ENCODE results near the gene DPP6. TPM values are rescaled to one million over a fixed set of nuclear protein-coding genes. Genes with fewer than 3 reads are reported as not detected.

Gene DPP6
- total RNA-seq, 4 donors from 2014 or later = 0.30 to 11.8 (median 10.7) TPM

GRCh38 chr7:154598396-154598795, 546.2 kb downstream of the DPP6 start:
- Histone ChIP-seq H3K36me3 (no peaks in the 10 kb centered on the region), H3K4me3 (no peak overlapping the region), H3K27ac (no peak overlapping the region), H3K4me1 (no peaks in the 10 kb centered on the region), H3K9me3 (no peaks in the 10 kb centered on the region), H3K27me3 (no peaks in the 10 kb centered on the region)
- TF ChIP-seq POLR2AphosphoS5 (IDR thresholded peaks at IDR 0.05) (no peak), CTCF (IDR thresholded peaks at IDR 0.05) (no peak), POLR2A (IDR thresholded peaks at IDR 0.05) (no peak), EP300 (IDR thresholded peaks at IDR 0.05) (no peak)
- no peak for DNase-seq (ENCODE audit: low spot score in 2 of 2)
- WGBS = 53% methylated on average over 4 of the region's 4 CpGs

GRCh38 chr7:154598864-154599263, 546.7 kb downstream of the DPP6 start:
- H3K27me3 ChIP-seq = no peaks in the 10 kb centered on the region
- no peak overlapping the region for H3K4me3 ChIP-seq
- no peak for TF ChIP-seq POLR2AphosphoS5 (IDR thresholded peaks at IDR 0.05)
- no peak for TF ChIP-seq CTCF (IDR thresholded peaks at IDR 0.05)
- no peak for TF ChIP-seq POLR2A (IDR thresholded peaks at IDR 0.05)
- no peak for DNase-seq (ENCODE audit: low spot score in 2 of 2)
- no peaks in the 10 kb centered on the region for H3K9me3 ChIP-seq
- H3K4me1 ChIP-seq = no peaks in the 10 kb centered on the region
- no peaks in the 10 kb centered on the region for H3K36me3 ChIP-seq
- 95% methylated on average over 3 of the region's 3 CpGs for WGBS
- no peak overlapping the region for H3K27ac ChIP-seq

- no peaks in the 10 kb centered on the region for H3K36me3 ChIP-seq
- 56% methylated on average over 3 of the region's 3 CpGs for WGBS
- H3K4me3 ChIP-seq = no peak overlapping the region
- TF ChIP-seq POLR2A (IDR thresholded peaks at IDR 0.05) (no peak), POLR2AphosphoS5 (IDR thresholded peaks at IDR 0.05) (no peak), EP300 (IDR thresholded peaks at IDR 0.05) (no peak), CTCF (IDR thresholded peaks at IDR 0.05) (no peak)
- H3K4me1 ChIP-seq = no peaks in the 10 kb centered on the region
- no peaks in the 10 kb centered on the region for H3K27me3 ChIP-seq
- no peak overlapping the region for H3K27ac ChIP-seq
- DNase-seq (ENCODE audit: low spot score in 2 of 2) = no peak
- peaks cover 4% of the 10 kb centered on the region for H3K9me3 ChIP-seq
Measured at GRCh38 chr7:154610903-154611302, 558.7 kb downstream of the DPP6 start.

GRCh38 chr7:154613811-154614210, 561.6 kb downstream of the DPP6 start:
- WGBS = 78% methylated on average over 7 of the region's 7 CpGs
- TF ChIP-seq CTCF (IDR thresholded peaks at IDR 0.05) = no peak
- no peak for TF ChIP-seq POLR2A (IDR thresholded peaks at IDR 0.05)
- no peak for TF ChIP-seq POLR2AphosphoS5 (IDR thresholded peaks at IDR 0.05)
- no peak for TF ChIP-seq EP300 (IDR thresholded peaks at IDR 0.05)
- H3K4me3 ChIP-seq = no peak overlapping the region
- H3K4me1 ChIP-seq = no peaks in the 10 kb centered on the region
- peaks cover 4% of the 10 kb centered on the region for H3K9me3 ChIP-seq
- DNase-seq (ENCODE audit: low spot score in 2 of 2) = no peak
- no peaks in the 10 kb centered on the region for H3K27me3 ChIP-seq
- H3K27ac ChIP-seq = no peak overlapping the region
- H3K36me3 ChIP-seq = no peaks in the 10 kb centered on the region

DNA sequence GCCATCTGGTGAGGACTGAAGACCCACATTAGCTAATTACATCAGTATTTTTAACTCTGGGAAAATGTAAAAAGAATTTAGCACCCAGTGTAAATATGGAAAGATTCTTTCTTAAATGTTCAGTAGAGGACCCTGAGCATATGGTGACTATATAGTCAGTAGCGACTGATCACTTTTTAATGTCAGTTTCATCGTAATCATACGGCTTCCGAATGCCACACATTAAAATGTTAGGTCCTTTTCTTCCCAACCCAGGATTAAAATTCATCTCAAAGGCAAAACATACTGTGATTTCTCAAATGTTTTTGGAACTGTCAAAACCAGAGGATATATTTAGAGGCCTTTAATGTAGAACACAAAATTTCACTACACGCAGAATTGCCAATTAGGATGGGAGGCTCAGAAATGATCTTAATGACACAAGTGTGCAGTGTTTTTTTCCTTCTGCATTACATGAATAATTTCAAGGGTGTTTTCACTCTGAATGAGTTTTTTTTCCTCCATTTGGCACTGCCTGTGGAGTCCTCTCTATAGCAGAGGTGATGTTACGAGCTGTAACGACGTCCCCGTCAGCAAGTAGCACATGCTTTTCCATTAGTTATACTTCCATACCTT, 568.0 kb downstream of the DPP6 start:
- TF ChIP-seq POLR2A (IDR thresholded peaks at IDR 0.05) (no peak), EP300 (IDR thresholded peaks at IDR 0.05) (no peak), CTCF (IDR thresholded peaks at IDR 0.05) (no peak), POLR2AphosphoS5 (IDR thresholded peaks at IDR 0.05) (no peak)
- no peak for DNase-seq (ENCODE audit: low spot score in 2 of 2)
- H3K36me3 ChIP-seq = no peaks in the 10 kb centered on the region
- H3K4me3 ChIP-seq = no peak overlapping the region
- 86% methylated on average over 9 of the region's 9 CpGs for WGBS
- no peak overlapping the region for H3K27ac ChIP-seq
- no peaks in the 10 kb centered on the region for H3K4me1 ChIP-seq
- H3K27me3 ChIP-seq = no peaks in the 10 kb centered on the region
- H3K9me3 ChIP-seq = no peaks in the 10 kb centered on the region
